ENCODE data around the gene MGP.

GRCh38 chr12:14928931-14929330, 43.3 kb upstream of the MGP start:
- TF ChIP-seq CTCF (IDR thresholded peaks at IDR 0.05), result no peak
- TF ChIP-seq ZFX (IDR thresholded peaks at IDR 0.05; ENCODE audit: borderline replicate concordance), result no peak

All from 22Rv1 (cell line).